Prostate gland (tissue), 2 donors: ENCODE results near the gene NME1. TPM values are rescaled to one million over a fixed set of nuclear protein-coding genes. Genes with fewer than 3 reads are reported as not detected.

Experiments used
- DNase-seq: peaks from one replicate; pipeline ENCODE4 v3.0.0-alpha.2; 2019; ENCODE audit warnings: low spot score
- H3K27ac ChIP-seq, 2 donors: fragments of 200-600 bp; sonication (generic); 2 replicates each; pipeline ENCODE4 v1.5.1; 2017 to 2019
- H3K27me3 ChIP-seq: fragments of 200-600 bp; sonication (generic); replicated peaks from 2 replicates; pipeline ENCODE4 v1.5.1; 2019; ENCODE audit not compliant: insufficient read depth
- H3K36me3 ChIP-seq, 2 donors: fragments of 200-600 bp; sonication (generic); 1 replicate in 1 of 2; 2 replicates in 1 of 2; pipeline versions ENCODE4 v1.5.1 to v1.8.1; 2017 to 2019
- H3K4me1 ChIP-seq: fragments of 200-600 bp; sonication (generic); replicated peaks from 2 replicates; pipeline ENCODE4 v1.5.1; 2019
- H3K4me3 ChIP-seq, 2 donors: fragments of 200-600 bp; sonication (generic); 2 replicates each; pipeline ENCODE4 v1.5.1; 2017 to 2019
- H3K9me3 ChIP-seq: fragments of 200-600 bp; sonication (generic); 2 replicates; pipeline ENCODE4 v1.5.1; 2017
- POLR2A ChIP-seq: fragments of 450-650 bp; IDR thresholded peaks from one replicate; pipeline ENCODE4 v1.6.1; 2016; ENCODE audit warnings: antibody characterized with exemption, mild to moderate bottlenecking
- POLR2AphosphoS5 ChIP-seq: sonication (generic); formaldehyde crosslinking; IDR thresholded peaks from one replicate; pipeline ENCODE4 v1.6.1; 2017; ENCODE audit warnings: antibody characterized with exemption
- WGBS: methylation state at CpG from one replicate; pipeline ENCODE4 v1.1.5; 2018; 5-methylcytosine and 5-hydroxymethylcytosine counted together
- intact Hi-C: fragments of 100-400 bp; cut with DNase I; formaldehyde crosslinking; loops from one replicate; pipeline ENCODE4 v1.14.2; 2022
- total RNA-seq, 2 donors: library from RNA; depleted of rRNA; stranded (reverse); fragments of >200 nt; gene quantifications; one replicate each; pipeline ENCODE4 v1.1.0, GENCODE V29; 2016
- TF ChIP-seq, protein P1 (sequence below), 4 experiments: fragments of 200-600 bp in 2 of 4; fragments of 450-650 bp in 2 of 4; sonication (generic) in 2 of 4; IDR thresholded peaks; 1 replicate in 3 of 4; 2 replicates in 1 of 4; pipeline ENCODE4 v1.5.1; 2016 to 2019; ENCODE audit warnings: antibody characterized with exemption in 4 of 4, mild to moderate bottlenecking in 2 of 4, moderate library complexity in 2 of 4

The NME1 gene
- total RNA-seq, 2 donors from 2014 or later, result 32.3 to 75.1 TPM

DNA sequence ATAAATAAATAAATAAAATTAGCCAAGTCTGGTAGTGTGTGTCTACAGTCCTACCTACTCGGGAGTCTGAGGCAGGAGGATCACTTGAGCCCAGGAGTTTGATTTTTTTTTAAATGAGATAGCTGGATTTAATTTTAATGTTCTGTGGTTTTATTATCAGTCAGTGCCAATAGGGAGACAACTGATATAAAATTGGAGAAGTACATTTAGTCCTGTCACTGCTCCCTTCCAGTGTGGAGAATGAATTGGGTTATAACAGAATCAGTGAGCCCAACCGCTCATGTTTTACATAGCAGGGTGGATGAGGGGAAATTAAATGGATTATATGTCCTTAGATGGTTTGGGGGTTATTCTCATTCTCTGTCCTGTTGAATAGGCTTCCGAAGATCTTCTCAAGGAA, 6.2 kb downstream of the NME1 start:
- no peaks in the 10 kb centered on the region for H3K36me3 ChIP-seq

DNA sequence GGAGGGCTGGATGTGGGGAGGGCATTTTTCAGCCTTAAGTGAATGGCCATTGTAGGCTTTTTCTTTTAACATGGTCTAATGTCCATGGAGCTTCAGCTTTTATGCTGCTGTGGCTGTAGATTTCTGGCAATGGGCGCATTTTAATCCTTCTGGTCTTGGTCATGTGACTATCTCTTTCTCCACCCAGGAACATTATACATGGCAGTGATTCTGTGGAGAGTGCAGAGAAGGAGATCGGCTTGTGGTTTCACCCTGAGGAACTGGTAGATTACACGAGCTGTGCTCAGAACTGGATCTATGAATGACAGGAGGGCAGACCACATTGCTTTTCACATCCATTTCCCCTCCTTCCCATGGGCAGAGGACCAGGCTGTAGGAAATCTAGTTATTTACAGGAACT, 8.2 kb downstream of the NME1 start:
- H3K4me3 ChIP-seq, result no peak overlapping the region
- TF ChIP-seq, protein P1, sequence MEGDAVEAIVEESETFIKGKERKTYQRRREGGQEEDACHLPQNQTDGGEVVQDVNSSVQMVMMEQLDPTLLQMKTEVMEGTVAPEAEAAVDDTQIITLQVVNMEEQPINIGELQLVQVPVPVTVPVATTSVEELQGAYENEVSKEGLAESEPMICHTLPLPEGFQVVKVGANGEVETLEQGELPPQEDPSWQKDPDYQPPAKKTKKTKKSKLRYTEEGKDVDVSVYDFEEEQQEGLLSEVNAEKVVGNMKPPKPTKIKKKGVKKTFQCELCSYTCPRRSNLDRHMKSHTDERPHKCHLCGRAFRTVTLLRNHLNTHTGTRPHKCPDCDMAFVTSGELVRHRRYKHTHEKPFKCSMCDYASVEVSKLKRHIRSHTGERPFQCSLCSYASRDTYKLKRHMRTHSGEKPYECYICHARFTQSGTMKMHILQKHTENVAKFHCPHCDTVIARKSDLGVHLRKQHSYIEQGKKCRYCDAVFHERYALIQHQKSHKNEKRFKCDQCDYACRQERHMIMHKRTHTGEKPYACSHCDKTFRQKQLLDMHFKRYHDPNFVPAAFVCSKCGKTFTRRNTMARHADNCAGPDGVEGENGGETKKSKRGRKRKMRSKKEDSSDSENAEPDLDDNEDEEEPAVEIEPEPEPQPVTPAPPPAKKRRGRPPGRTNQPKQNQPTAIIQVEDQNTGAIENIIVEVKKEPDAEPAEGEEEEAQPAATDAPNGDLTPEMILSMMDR (IDR thresholded peaks at IDR 0.05), result no peak
- TF ChIP-seq POLR2AphosphoS5, result no peak
- no peak for TF ChIP-seq POLR2A
- H3K9me3 ChIP-seq, result no peaks in the 10 kb centered on the region
- intact Hi-C loops, result no loop called here
- H3K27ac ChIP-seq, result no peak overlapping the region
- no peaks in the 10 kb centered on the region for H3K27me3 ChIP-seq
- no peaks in the 10 kb centered on the region for H3K36me3 ChIP-seq
- H3K4me1 ChIP-seq, result peaks cover 4% of the 10 kb centered on the region
- WGBS, result 70% methylated on average over 3 of the region's 3 CpGs
- no peak for DNase-seq

More for the DNA sequence above, 6.2 kb downstream of the NME1 start:
- WGBS, result 97% methylated on average over 3 of the region's 3 CpGs
- TF ChIP-seq POLR2A (no peak), POLR2AphosphoS5 (no peak)
- TF ChIP-seq, protein P1 (IDR thresholded peaks at IDR 0.05), result no peak
- Histone ChIP-seq H3K4me3 (no peak overlapping the region), H3K27me3 (no peaks in the 10 kb centered on the region), H3K9me3 (no peaks in the 10 kb centered on the region), H3K27ac (no peak overlapping the region), H3K4me1 (no peaks in the 10 kb centered on the region)
- no peak for DNase-seq
- intact Hi-C loops, result no loop called here

DNA sequence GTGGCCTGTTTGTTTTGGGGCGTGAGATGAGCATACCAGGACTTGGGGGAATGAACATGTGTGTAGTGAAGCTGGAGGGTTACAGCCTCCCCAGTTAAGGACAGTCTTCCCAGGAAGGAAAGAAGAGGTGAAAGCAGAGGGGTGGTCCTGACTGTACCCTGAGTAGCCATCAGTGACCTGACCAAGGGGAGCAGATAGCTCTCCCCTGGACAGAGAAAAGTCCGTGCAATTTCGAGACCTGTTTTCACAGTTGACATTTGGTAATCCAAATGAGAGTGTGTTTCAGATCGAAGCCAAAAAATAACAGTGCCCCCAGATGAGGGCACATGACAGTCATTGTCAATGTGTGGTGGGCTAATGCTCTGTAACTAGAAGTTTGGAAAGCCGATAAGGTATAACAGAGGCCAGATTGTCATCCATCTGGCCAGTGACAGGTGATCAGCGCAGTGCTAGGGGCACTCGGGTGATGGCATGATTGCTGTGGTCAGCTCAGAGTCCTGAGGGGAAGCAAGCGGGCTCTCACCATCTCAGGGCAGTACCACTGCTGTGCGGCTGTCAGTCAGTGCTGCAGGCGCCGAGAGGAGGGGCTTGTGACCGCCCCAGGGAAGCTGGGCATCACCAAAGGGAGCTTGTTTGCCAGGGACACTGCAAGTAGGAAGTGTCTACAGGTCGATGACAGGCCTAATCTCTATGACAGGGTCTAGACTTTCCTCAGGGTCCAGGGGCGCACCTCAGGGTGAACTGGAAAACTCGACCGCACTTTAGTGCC, 11.7 kb downstream of the NME1 start:
- TF ChIP-seq POLR2A (no peak), POLR2AphosphoS5 (no peak)
- TF ChIP-seq, protein P1 (IDR thresholded peaks at IDR 0.05), result no peak
- intact Hi-C loops, result loop anchor here (5.0 kb wide), 2 partner anchors 48 to 97 kb away; partner anchors contain the start of genes MBTD1 and UTP18
- 64% methylated on average over 16 of the region's 16 CpGs for WGBS
- Histone ChIP-seq H3K9me3 (no peaks in the 10 kb centered on the region), H3K4me3 (peak overlapping the region; percentile 86 to 98), H3K36me3 (peaks cover 0 to under 1% of the 10 kb centered on the region in 2 donors), H3K27ac (peak overlapping the region; percentile 87 to 94), H3K27me3 (no peaks in the 10 kb centered on the region), H3K4me1 (peaks cover 4% of the 10 kb centered on the region)
- no peak for DNase-seq

DNA sequence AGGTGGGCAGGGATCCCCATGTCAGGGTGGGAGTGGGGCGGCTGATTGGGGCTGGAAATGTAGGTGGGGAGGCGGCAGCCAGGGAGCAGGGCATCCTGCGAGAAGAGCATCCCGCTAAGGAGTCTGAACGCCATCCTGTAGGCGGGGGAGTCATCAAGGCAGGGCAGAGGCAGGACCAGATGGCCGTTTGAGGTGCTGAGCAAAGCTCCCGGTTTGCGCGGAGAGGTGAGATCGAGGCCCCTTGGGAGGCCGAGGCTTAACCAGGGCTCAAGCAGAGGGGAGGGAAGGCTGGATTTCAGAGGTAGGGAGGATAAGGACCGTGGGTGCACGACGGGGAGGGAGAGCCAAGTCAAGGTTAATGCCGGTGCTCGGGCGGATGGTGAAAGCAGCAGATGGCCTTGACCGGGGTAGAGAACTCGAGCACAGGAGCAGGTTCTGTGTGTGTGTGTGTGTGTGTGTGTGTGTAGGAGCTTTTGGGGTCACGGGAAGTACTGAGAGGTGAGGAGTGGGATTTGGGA, 12.4 kb downstream of the NME1 start:
- DNase-seq, result no peak
- Histone ChIP-seq H3K4me1 (peaks cover 4% of the 10 kb centered on the region), H3K27ac (peak overlapping the region; percentile 87 to 94), H3K36me3 (peaks cover 0 to 5% of the 10 kb centered on the region in 2 donors), H3K4me3 (peak overlapping the region; percentile 86 to 98), H3K9me3 (no peaks in the 10 kb centered on the region), H3K27me3 (no peaks in the 10 kb centered on the region)
- intact Hi-C loops, result loop anchor here (5.0 kb wide), 2 partner anchors 48 to 97 kb away; partner anchors contain the start of genes MBTD1 and UTP18
- TF ChIP-seq, protein P1 (IDR thresholded peaks at IDR 0.05), result peak in 1 of 4 experiments; percentile 16
- TF ChIP-seq POLR2A (no peak), POLR2AphosphoS5 (no peak)
- 7% methylated on average over 21 of the region's 21 CpGs for WGBS
